AG09319 (cell line): Measurements from ENCODE around the gene ZNF680.

Experiments used
- DNase-seq: peaks from one replicate; pipeline ENCODE4 v3.0.0-alpha.2; 2010; ENCODE audit warnings: low read depth; ENCODE audit errors: extremely low read depth
- TF ChIP-seq, protein P1 (sequence below): IDR thresholded peaks from 2 replicates; pipeline ENCODE4 v1.5.1; 2011; ENCODE audit warnings: low read depth, mild to moderate bottlenecking, inconsistent platforms, low read length, moderate library complexity

Gene ZNF680

DNA sequence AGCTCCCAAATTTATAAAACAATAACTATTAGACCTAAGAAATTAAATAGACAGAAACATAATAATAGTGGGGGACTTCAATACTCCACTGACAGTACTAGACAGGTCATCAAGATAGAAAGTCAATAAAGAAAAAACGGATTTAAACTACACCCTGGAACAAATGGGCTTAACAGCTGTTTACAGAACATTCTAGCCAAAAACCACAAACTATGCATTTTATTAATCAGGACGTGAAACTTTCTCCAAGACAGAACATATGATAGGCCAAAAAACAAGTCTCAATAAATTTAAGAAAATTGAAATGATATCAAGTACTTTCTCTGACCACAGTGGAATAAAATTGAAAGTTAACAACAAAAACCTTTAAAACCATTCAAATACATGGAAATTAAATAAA, 46.4 kb downstream of the ZNF680 start:
- DNase-seq: no peak
- TF ChIP-seq, protein P1, sequence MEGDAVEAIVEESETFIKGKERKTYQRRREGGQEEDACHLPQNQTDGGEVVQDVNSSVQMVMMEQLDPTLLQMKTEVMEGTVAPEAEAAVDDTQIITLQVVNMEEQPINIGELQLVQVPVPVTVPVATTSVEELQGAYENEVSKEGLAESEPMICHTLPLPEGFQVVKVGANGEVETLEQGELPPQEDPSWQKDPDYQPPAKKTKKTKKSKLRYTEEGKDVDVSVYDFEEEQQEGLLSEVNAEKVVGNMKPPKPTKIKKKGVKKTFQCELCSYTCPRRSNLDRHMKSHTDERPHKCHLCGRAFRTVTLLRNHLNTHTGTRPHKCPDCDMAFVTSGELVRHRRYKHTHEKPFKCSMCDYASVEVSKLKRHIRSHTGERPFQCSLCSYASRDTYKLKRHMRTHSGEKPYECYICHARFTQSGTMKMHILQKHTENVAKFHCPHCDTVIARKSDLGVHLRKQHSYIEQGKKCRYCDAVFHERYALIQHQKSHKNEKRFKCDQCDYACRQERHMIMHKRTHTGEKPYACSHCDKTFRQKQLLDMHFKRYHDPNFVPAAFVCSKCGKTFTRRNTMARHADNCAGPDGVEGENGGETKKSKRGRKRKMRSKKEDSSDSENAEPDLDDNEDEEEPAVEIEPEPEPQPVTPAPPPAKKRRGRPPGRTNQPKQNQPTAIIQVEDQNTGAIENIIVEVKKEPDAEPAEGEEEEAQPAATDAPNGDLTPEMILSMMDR: no peak

DNA sequence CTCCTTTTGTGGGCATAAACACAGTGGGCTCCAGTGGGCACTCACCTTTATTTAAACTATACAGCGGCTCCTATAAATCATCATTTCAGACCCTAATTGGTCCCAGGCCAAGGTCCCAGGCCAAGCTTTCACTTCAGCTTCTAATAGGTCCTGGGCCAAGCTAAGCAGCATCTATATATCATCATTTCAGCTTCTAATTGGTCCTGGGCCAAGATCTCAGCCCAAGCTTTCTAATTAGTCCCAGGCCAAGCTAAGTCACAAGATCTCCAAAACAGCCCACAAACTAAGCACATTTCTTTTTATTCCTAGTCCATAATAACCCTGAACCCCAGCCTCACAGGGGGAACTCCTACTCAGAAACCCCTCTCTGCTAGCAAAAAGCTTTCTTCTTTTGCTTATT, 47.1 kb downstream of the ZNF680 start:
- no peak for DNase-seq
- TF ChIP-seq, protein P1: no peak

DNA sequence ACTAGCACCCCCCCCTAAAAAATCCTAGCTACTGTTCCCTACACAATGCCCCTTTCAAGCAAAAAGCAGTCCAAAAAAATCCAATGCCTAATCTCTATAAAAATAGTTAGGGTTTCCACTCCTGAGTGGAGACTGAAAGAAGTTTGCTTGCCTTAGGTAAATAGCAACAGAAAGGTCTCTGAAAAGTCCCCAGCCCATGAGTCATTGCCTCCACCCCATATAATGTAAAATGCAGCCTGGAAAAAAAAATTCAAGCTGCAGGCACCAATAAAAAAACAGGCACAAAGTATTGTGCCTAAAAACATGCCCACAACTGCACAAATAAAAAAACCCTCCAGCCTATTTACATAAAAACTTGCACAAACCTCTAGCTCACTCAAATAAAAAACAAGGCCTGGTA, 47.5 kb downstream of the ZNF680 start:
- no peak for DNase-seq
- TF ChIP-seq, protein P1: no peak

DNA sequence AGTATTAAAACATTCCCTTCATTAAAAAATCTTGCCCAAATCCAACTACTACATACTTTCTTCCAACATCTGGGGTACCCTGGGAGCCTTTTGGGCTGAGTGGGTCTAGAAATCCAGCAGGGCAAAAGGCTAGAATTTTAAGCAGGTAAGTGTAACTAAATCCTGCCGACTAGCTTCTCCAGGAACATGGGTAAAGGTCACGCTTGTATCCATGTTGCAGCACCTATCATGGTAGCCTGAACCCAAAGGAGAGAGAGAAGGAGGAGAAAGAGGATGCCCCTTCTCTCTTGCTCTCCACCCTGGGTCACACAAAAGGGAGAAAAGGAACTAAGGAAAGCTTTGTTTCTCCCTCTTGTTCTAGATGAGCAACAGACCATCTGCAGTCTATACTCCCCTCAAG, 53.3 kb downstream of the ZNF680 start:
- TF ChIP-seq, protein P1: no peak
- DNase-seq: no peak

DNA sequence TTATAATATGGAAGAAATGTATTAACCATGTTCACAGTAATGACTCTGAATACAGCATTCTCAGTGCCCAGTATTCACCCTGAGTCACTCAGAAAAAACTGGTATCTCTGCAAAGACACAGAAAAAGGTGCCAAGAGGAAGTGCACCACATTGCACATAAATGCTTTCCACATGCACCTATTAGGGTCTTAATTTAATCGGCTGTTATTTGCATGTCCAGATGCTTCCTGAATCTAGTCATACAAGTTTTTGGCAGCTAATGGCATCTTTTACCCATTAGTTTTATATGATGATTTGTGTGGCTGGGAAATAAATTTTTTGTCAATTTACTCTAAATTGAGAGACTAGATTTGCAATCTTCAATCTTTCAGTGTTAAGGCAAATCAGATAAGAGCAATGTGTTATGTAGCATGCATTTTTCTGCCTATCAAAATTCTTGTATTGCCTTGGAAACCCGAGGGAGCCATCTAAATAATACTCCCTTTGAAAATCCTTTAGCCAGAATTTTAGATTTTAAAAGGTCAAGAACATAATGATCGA, 58.2 kb downstream of the ZNF680 start:
- TF ChIP-seq, protein P1: no peak
- no peak for DNase-seq

DNA sequence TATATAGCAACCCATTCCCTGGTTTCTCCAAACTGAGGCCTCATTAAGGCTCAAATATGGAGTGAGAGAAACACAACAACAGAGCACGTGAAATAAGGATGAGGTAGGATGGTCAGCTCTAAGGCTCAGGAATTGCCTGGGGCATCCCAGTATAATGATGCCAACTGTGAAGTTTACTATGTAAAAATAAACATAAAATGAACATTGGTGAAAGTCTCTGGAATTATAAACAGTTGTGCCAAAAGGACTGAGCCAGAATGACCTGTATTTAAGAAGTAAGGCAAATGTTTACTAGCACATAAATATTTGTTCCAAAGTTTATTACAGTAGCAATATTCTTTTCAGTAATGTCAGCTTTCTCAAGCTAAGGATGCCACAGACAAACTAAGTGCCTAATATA, 64.6 kb downstream of the ZNF680 start:
- no peak for DNase-seq
- TF ChIP-seq, protein P1: no peak

DNA sequence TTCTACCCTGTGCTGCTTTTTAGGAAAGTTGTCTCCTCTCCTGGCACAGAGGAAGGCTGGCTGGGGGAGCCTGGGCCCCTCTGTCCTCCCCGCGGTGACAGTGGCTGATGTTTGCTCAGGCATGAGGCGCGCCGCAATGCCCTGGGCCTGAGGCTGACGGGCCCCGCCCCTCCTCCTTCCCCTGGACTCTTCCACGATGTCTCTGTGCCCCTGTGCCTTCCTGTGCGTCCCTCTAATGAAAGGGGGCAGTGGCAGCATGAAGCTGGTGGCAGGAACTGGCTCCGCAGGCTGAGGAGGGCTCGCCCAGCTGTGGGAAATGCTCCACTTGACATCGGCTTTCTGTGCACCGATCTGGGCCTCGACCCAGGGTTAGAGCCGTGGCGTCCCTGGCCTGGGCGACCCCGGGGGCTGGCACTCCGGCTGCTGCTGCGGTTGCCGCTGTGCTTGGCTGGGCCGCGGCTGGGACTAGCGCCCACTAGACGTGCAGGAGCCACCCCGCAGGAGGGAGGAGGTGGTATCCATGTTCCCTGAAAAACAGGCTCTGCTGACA, 67.9 kb downstream of the ZNF680 start:
- no peak for DNase-seq

More for the DNA sequence above, 67.9 kb downstream of the ZNF680 start:
- TF ChIP-seq, protein P1: no peak
